HEK293 (cell line): ENCODE measurements around the gene CCL7.

ENCODE experiments used
- CTCF ChIA-PET: fragments of 350-600 bp; formaldehyde crosslinking; extraction: SDS; loops from one replicate; lab custom pipeline; 2021; ENCODE audit warnings: antibody characterized with exemption; lab: Yijun Ruan, JAX
- POLR2A ChIA-PET: fragments of 300-600 bp; formaldehyde crosslinking; extraction: SDS; loops from one replicate; lab custom pipeline; 2020; ENCODE audit warnings: antibody characterized with exemption, inconsistent platforms; lab: Yijun Ruan, JAX
- H3K27ac ChIP-seq: fragments of 200-500 bp; sonication (Bioruptor generic); 2 replicates; pipeline ENCODE4 v1.5.1; 2014; ENCODE audit warnings: low read depth, low read length, control low read depth, inconsistent platforms; ENCODE audit errors: extremely low read depth
- H3K36me3 ChIP-seq, 2 experiments: fragments of 200-500 bp in 1 of 2; sonication (Bioruptor generic) in 1 of 2; 1 replicate in 1 of 2; 2 replicates in 1 of 2; pipeline ENCODE4 v1.5.1; 2014 to 2017; ENCODE audit warnings: inconsistent platforms in 2 of 2, low read length in 2 of 2; ENCODE audit not compliant: control insufficient read depth in 2 of 2, insufficient read depth in 1 of 2
- H3K4me1 ChIP-seq: fragments of 200-500 bp; sonication (Bioruptor generic); 2 replicates; pipeline ENCODE4 v1.5.1; 2014; ENCODE audit warnings: mild to moderate bottlenecking, low read length, inconsistent platforms; ENCODE audit not compliant: control insufficient read depth, insufficient read depth
- H3K4me3 ChIP-seq: 2 replicates; pipeline ENCODE4 v1.5.1; 2011; ENCODE audit warnings: low read depth, mild to moderate bottlenecking, control low read depth, low read length, moderate library complexity
- H3K9me3 ChIP-seq: fragments of 200-500 bp; sonication (Bioruptor generic); 2 replicates; pipeline ENCODE4 v1.5.1; 2014; ENCODE audit warnings: low read depth, low read length, inconsistent platforms; ENCODE audit not compliant: control insufficient read depth, insufficient read depth
- BCL11B ChIP-seq: fragments of 450-650 bp; formaldehyde crosslinking; IDR thresholded peaks from 2 replicates; pipeline ENCODE4 v1.5.1; 2016; ENCODE audit warnings: low read depth, missing biosample characterization, missing genetic modification characterization
- BCL6B ChIP-seq: fragments of 450-650 bp; formaldehyde crosslinking; IDR thresholded peaks from 2 replicates; pipeline ENCODE4 v1.5.1; 2017; ENCODE audit warnings: missing biosample characterization, missing genetic modification characterization
- EGR2 ChIP-seq: fragments of 450-650 bp; formaldehyde crosslinking; IDR thresholded peaks from 2 replicates; pipeline ENCODE4 v1.5.1; 2016; ENCODE audit warnings: low read depth, missing biosample characterization, missing genetic modification characterization
- GLIS1 ChIP-seq: fragments of 450-650 bp; formaldehyde crosslinking; IDR thresholded peaks from 2 replicates; pipeline ENCODE4 v1.5.1; 2016; ENCODE audit warnings: missing biosample characterization, missing genetic modification characterization
- KLF8 ChIP-seq: fragments of 450-650 bp; formaldehyde crosslinking; IDR thresholded peaks from 2 replicates; pipeline ENCODE4 v1.5.1; 2016; ENCODE audit warnings: missing biosample characterization, missing genetic modification characterization
- RBAK ChIP-seq: fragments of 450-650 bp; formaldehyde crosslinking; IDR thresholded peaks from 2 replicates; pipeline ENCODE4 v1.5.1; 2016; ENCODE audit warnings: missing biosample characterization, missing genetic modification characterization
- ZBTB8A ChIP-seq: fragments of 450-650 bp; formaldehyde crosslinking; IDR thresholded peaks from 2 replicates; pipeline ENCODE4 v1.5.1; 2016; ENCODE audit warnings: missing biosample characterization, missing genetic modification characterization
- ZEB2 ChIP-seq: fragments of 450-650 bp; formaldehyde crosslinking; IDR thresholded peaks from 2 replicates; pipeline ENCODE4 v1.5.1; 2016; ENCODE audit warnings: missing biosample characterization, missing genetic modification characterization
- ZFP69B ChIP-seq: fragments of 450-650 bp; formaldehyde crosslinking; IDR thresholded peaks from 2 replicates; pipeline ENCODE4 v1.5.1; 2016; ENCODE audit warnings: missing biosample characterization, missing genetic modification characterization
- ZNF10 ChIP-seq: fragments of 450-650 bp; formaldehyde crosslinking; IDR thresholded peaks from 2 replicates; pipeline ENCODE4 v1.5.1; 2017; ENCODE audit warnings: missing biosample characterization, missing genetic modification characterization
- ZNF211 ChIP-seq: fragments of 450-650 bp; formaldehyde crosslinking; IDR thresholded peaks from 2 replicates; pipeline ENCODE4 v1.5.1; 2016; ENCODE audit warnings: low read depth, missing biosample characterization, missing genetic modification characterization
- ZNF23 ChIP-seq: fragments of 450-650 bp; formaldehyde crosslinking; IDR thresholded peaks from 2 replicates; pipeline ENCODE4 v1.5.1; 2016; ENCODE audit warnings: missing biosample characterization, missing genetic modification characterization, borderline replicate concordance
- ZNF292 ChIP-seq: fragments of 450-650 bp; formaldehyde crosslinking; IDR thresholded peaks from 2 replicates; pipeline ENCODE4 v1.5.1; 2016; ENCODE audit warnings: low read depth, missing biosample characterization, missing genetic modification characterization, borderline replicate concordance
- ZNF302 ChIP-seq: fragments of 450-650 bp; formaldehyde crosslinking; IDR thresholded peaks from 2 replicates; pipeline ENCODE4 v1.5.1; 2016; ENCODE audit warnings: missing biosample characterization, missing genetic modification characterization, low read depth
- ZNF37A ChIP-seq: fragments of 450-650 bp; IDR thresholded peaks from 2 replicates; pipeline ENCODE4 v1.5.1; 2018; ENCODE audit warnings: missing biosample characterization, missing genetic modification characterization
- ZNF394 ChIP-seq: fragments of 450-650 bp; formaldehyde crosslinking; IDR thresholded peaks from 2 replicates; pipeline ENCODE4 v1.5.1; 2016; ENCODE audit warnings: missing biosample characterization, missing genetic modification characterization, mild to moderate bottlenecking, moderate library complexity, borderline replicate concordance
- ZNF426 ChIP-seq: fragments of 450-650 bp; formaldehyde crosslinking; IDR thresholded peaks from 2 replicates; pipeline ENCODE4 v1.5.1; 2017; ENCODE audit warnings: missing biosample characterization, missing genetic modification characterization, mild to moderate bottlenecking, inconsistent platforms, moderate library complexity
- ZNF48 ChIP-seq: fragments of 450-650 bp; formaldehyde crosslinking; IDR thresholded peaks from 2 replicates; pipeline ENCODE4 v1.5.1; 2016; ENCODE audit warnings: missing biosample characterization, missing genetic modification characterization
- ZNF501 ChIP-seq: fragments of 450-650 bp; formaldehyde crosslinking; IDR thresholded peaks from 2 replicates; pipeline ENCODE4 v1.5.1; 2016; ENCODE audit warnings: missing biosample characterization, missing genetic modification characterization
- ZNF529 ChIP-seq: fragments of 450-650 bp; formaldehyde crosslinking; IDR thresholded peaks from 2 replicates; pipeline ENCODE4 v1.5.1; 2017; ENCODE audit warnings: missing genetic modification characterization, missing biosample characterization; ENCODE audit not compliant: insufficient replicate concordance
- ZNF624 ChIP-seq: fragments of 450-650 bp; formaldehyde crosslinking; IDR thresholded peaks from 2 replicates; pipeline ENCODE4 v1.5.1; 2017; ENCODE audit warnings: missing biosample characterization, missing genetic modification characterization
- ZNF785 ChIP-seq: fragments of 450-650 bp; formaldehyde crosslinking; IDR thresholded peaks from 2 replicates; pipeline ENCODE4 v1.5.1; 2016; ENCODE audit warnings: missing biosample characterization, missing genetic modification characterization
- ZSCAN16 ChIP-seq: fragments of 450-650 bp; formaldehyde crosslinking; IDR thresholded peaks from 2 replicates; pipeline ENCODE4 v1.5.1; 2016; ENCODE audit warnings: missing biosample characterization, missing genetic modification characterization
- ZSCAN23 ChIP-seq: fragments of 450-650 bp; formaldehyde crosslinking; IDR thresholded peaks from 2 replicates; pipeline ENCODE4 v1.5.1; 2016; ENCODE audit warnings: missing biosample characterization, missing genetic modification characterization

Gene CCL7

GRCh38 chr17:34269969-34270368 is at the start of gene CCL7:
Gene CCL7 (plus strand): TSS chr17:34270221. CDS start chr17:34270291, 70 bp downstream.
- TF ChIP-seq ZNF23 (tag by site-specific recombination) = no peak
- TF ChIP-seq ZNF394 (tag by site-specific recombination) = no peak
- TF ChIP-seq ZNF785 (tag by site-specific recombination) = no peak
- no peak for TF ChIP-seq ZBTB8A (tag by site-specific recombination)
- TF ChIP-seq ZNF48 (tag by site-specific recombination) = no peak
- TF ChIP-seq ZNF426 = no peak
- TF ChIP-seq EGR2 (tag by site-specific recombination) = no peak
- TF ChIP-seq ZNF292 (tag by site-specific recombination) = no peak
- TF ChIP-seq ZNF624 (tag by site-specific recombination) = no peak
- H3K4me1 ChIP-seq = no peaks in the 10 kb centered on the region
- H3K9me3 ChIP-seq = no peaks in the 10 kb centered on the region
- no peak within 1 kb of the TSS for H3K4me3 ChIP-seq
- ChIA-PET POLR2A (no interaction called here), CTCF (interaction anchor here (1.1 to 3.6 kb wide), 3 partner anchors 14 to 91 kb away, joined by 5 to 20 read pairs (median 11); partner anchors contain the start of gene CCL2)
- H3K36me3 ChIP-seq = no peaks in the 10 kb centered on the region
- no peak within 1 kb of the TSS for H3K27ac ChIP-seq

GRCh38 chr17:34220752-34221395 is 49.1 kb upstream of the CCL7 start:
- H3K4me1 ChIP-seq = no peaks in the 10 kb centered on the region
- no peak overlapping the region for H3K4me3 ChIP-seq
- ChIA-PET CTCF (interaction anchor here (0.8 to 2.5 kb wide), 4 partner anchors 20 to 140 kb away, joined by 3 to 5 read pairs (median 4); no protein-coding TSS in a partner anchor), POLR2A (no interaction called here)
- H3K9me3 ChIP-seq = no peaks in the 10 kb centered on the region
- no peak overlapping the region for H3K27ac ChIP-seq
- no peaks in the 10 kb centered on the region for H3K36me3 ChIP-seq
- TF ChIP-seq RBAK (tag by site-specific recombination) = no peak
- TF ChIP-seq BCL6B (tag by site-specific recombination) = no peak
- TF ChIP-seq ZFP69B (tag by site-specific recombination) = no peak
- TF ChIP-seq ZEB2 (tag by site-specific recombination) = no peak
- TF ChIP-seq KLF8 (tag by site-specific recombination) = no peak
- TF ChIP-seq GLIS1 = no peak
- TF ChIP-seq ZNF529 (tag by site-specific recombination) = no peak
- TF ChIP-seq BCL11B (tag by site-specific recombination) = no peak
- no peak for TF ChIP-seq ZNF302 (tag by site-specific recombination)
- no peak for TF ChIP-seq ZNF501 (tag by site-specific recombination)

GRCh38 chr17:34221411-34221810 is 48.6 kb upstream of the CCL7 start:
- POLR2A ChIA-PET = no interaction called here

More at GRCh38 chr17:34221411-34221810, 48.6 kb upstream of the CCL7 start:
- no peak overlapping the region for H3K27ac ChIP-seq
- CTCF ChIA-PET = interaction anchor here (0.6 to 2.5 kb wide), 6 partner anchors 21 to 1375 kb away, joined by 3 to 6 read pairs (median 4); no protein-coding TSS in a partner anchor
- no peak for TF ChIP-seq ZNF211 (tag by site-specific recombination)
- TF ChIP-seq ZNF37A (tag by site-specific recombination) = no peak
- TF ChIP-seq ZNF10 (tag by site-specific recombination) = no peak
- no peak for TF ChIP-seq ZNF426
- no peak for TF ChIP-seq ZSCAN23
- no peak for TF ChIP-seq ZNF394 (tag by site-specific recombination)
- TF ChIP-seq ZSCAN16 = no peak
- no peaks in the 10 kb centered on the region for H3K4me1 ChIP-seq
- H3K36me3 ChIP-seq = no peaks in the 10 kb centered on the region
- H3K4me3 ChIP-seq = no peak overlapping the region
- no peaks in the 10 kb centered on the region for H3K9me3 ChIP-seq
